Liver (tissue), 9 donors: ENCODE results near the gene RNF145. TPM values are rescaled to one million over a fixed set of nuclear protein-coding genes. Genes with fewer than 3 reads are reported as not detected.

ENCODE experiments used
- DNase-seq: peaks from one replicate; pipeline ENCODE4 v3.0.0-alpha.2; 2017; ENCODE audit warnings: low spot score
- H3K27ac ChIP-seq, 2 donors: one replicate each; pipeline ENCODE4 v1.7.0; 2013; ENCODE audit warnings: inconsistent platforms in 2 of 2, low read length in 2 of 2, control low read depth in 1 of 2, low read depth in 1 of 2, mild to moderate bottlenecking in 1 of 2
- H3K27me3 ChIP-seq, 4 donors: one replicate each; pipeline versions ENCODE4 v1.6.1 to v1.7.0; 2013; ENCODE audit warnings: low read length in 3 of 4, inconsistent platforms in 1 of 4, mild to moderate bottlenecking in 1 of 4, moderate library complexity in 1 of 4; ENCODE audit not compliant: control insufficient read depth in 4 of 4, insufficient read depth in 4 of 4
- H3K36me3 ChIP-seq, 4 donors: one replicate each; pipeline versions ENCODE4 v1.6.1 to v1.7.0; 2013; ENCODE audit warnings: low read length in 3 of 4, mild to moderate bottlenecking in 3 of 4, low read depth in 1 of 4, moderate library complexity in 1 of 4; ENCODE audit not compliant: control insufficient read depth in 4 of 4, insufficient read depth in 3 of 4
- H3K4me1 ChIP-seq, 4 donors: one replicate each; pipeline versions ENCODE4 v1.6.1 to v1.7.0; 2013; ENCODE audit warnings: low read length in 3 of 4, mild to moderate bottlenecking in 3 of 4, moderate library complexity in 1 of 4; ENCODE audit not compliant: control insufficient read depth in 4 of 4, insufficient read depth in 4 of 4
- H3K4me3 ChIP-seq, 3 donors: one replicate each; pipeline versions ENCODE4 v1.6.1 to v1.7.0; 2013; ENCODE audit warnings: low read length in 3 of 3, control low read depth in 1 of 3, low read depth in 1 of 3, mild to moderate bottlenecking in 1 of 3
- H3K9ac ChIP-seq, 2 donors: one replicate each; pipeline ENCODE4 v1.7.0; 2013; ENCODE audit warnings: low read length in 2 of 2, mild to moderate bottlenecking in 2 of 2, moderate library complexity in 2 of 2, control low read depth in 1 of 2, low read depth in 1 of 2
- H3K9me3 ChIP-seq, 4 donors: one replicate each; pipeline versions ENCODE4 v1.6.1 to v1.7.0; 2013; ENCODE audit warnings: low read length in 3 of 4; ENCODE audit not compliant: control insufficient read depth in 4 of 4
- EGR1 ChIP-seq, 2 donors: IDR thresholded peaks; 2 replicates each; pipeline ENCODE4 v1.6.1; 2016 to 2018; ENCODE audit warnings: antibody characterized with exemption in 2 of 2, low read depth in 2 of 2
- FOXA1 ChIP-seq: IDR thresholded peaks from 2 replicates; pipeline ENCODE4 v1.6.1; 2016; ENCODE audit warnings: antibody characterized with exemption
- FOXA2 ChIP-seq: IDR thresholded peaks from 2 replicates; pipeline ENCODE4 v1.6.1; 2016; ENCODE audit warnings: antibody characterized with exemption
- GABPA ChIP-seq, 2 donors: IDR thresholded peaks in 1 of 2; conservative IDR thresholded peaks in 1 of 2; 2 replicates each; pipeline ENCODE4 v1.6.1; 2016; ENCODE audit warnings: antibody characterized with exemption in 2 of 2, mild to moderate bottlenecking in 1 of 2, moderate library complexity in 1 of 2
- HNF4A ChIP-seq, 2 donors: conservative IDR thresholded peaks; 2 replicates each; pipeline ENCODE4 v1.6.1; 2016; ENCODE audit warnings: antibody characterized with exemption in 2 of 2, mild to moderate bottlenecking in 2 of 2
- HNF4G ChIP-seq: IDR thresholded peaks from 2 replicates; pipeline ENCODE4 v1.6.1; 2016; ENCODE audit warnings: antibody characterized with exemption
- JUND ChIP-seq, 2 donors: IDR thresholded peaks; 2 replicates each; pipeline ENCODE4 v1.6.1; 2016; ENCODE audit warnings: antibody characterized with exemption in 2 of 2
- MAX ChIP-seq: IDR thresholded peaks from 2 replicates; pipeline ENCODE4 v1.6.1; 2016; ENCODE audit warnings: antibody characterized with exemption
- NR2F2 ChIP-seq: IDR thresholded peaks from 2 replicates; pipeline ENCODE4 v1.6.1; 2016; ENCODE audit warnings: antibody characterized with exemption
- RAD21 ChIP-seq, 2 donors: IDR thresholded peaks; 2 replicates each; pipeline ENCODE4 v1.6.1; 2016; ENCODE audit warnings: antibody characterized with exemption in 2 of 2, mild to moderate bottlenecking in 2 of 2
- REST ChIP-seq: IDR thresholded peaks from 2 replicates; pipeline ENCODE4 v1.6.1; 2016; ENCODE audit warnings: antibody characterized with exemption, mild to moderate bottlenecking
- RXRA ChIP-seq, 2 donors: IDR thresholded peaks; 2 replicates each; pipeline ENCODE4 v1.6.1; 2017 to 2018; ENCODE audit warnings: antibody characterized with exemption in 2 of 2, mild to moderate bottlenecking in 1 of 2
- SP1 ChIP-seq: IDR thresholded peaks from 2 replicates; pipeline ENCODE4 v1.6.1; 2018; ENCODE audit warnings: antibody characterized with exemption, mild to moderate bottlenecking
- TAF1 ChIP-seq: conservative IDR thresholded peaks from 2 replicates; pipeline ENCODE4 v1.6.1; 2016; ENCODE audit warnings: antibody characterized with exemption, mild to moderate bottlenecking
- YY1 ChIP-seq: IDR thresholded peaks from 2 replicates; pipeline ENCODE4 v1.6.1; 2016; ENCODE audit warnings: antibody characterized with exemption, mild to moderate bottlenecking
- WGBS: extraction: QIAGEN DNeasy Blood & Tissue Kit; methylation state at CpG from one replicate; pipeline ENCODE4 v1.1.7; 2013; 5-methylcytosine and 5-hydroxymethylcytosine counted together
- polyA plus RNA-seq, 2 donors: library from polyadenylated mRNA; stranded (reverse) in 1 of 2; unstranded in 1 of 2; fragments of 200-250 nt in 1 of 2; fragments of >200 nt in 1 of 2; fragmentation: Nextera tagmentation in 1 of 2; extraction: Ambion mirVana in 1 of 2; gene quantifications; one replicate each; pipeline versions ENCODE4 v1.2.1 to v1.2.3, GENCODE V29; 2013 to 2015
- total RNA-seq, 2 donors: library from RNA; depleted of rRNA; stranded (reverse); fragments of >200 nt; gene quantifications; one replicate each; pipeline ENCODE4 v1.2.3, GENCODE V29; 2014
- TF ChIP-seq, protein P1 (sequence below): IDR thresholded peaks from 2 replicates; pipeline ENCODE4 v1.6.1; 2016; ENCODE audit warnings: antibody characterized with exemption
- TF ChIP-seq, protein P2 (sequence below): IDR thresholded peaks from 2 replicates; pipeline ENCODE4 v1.6.1; 2016; ENCODE audit warnings: antibody characterized with exemption
- TF ChIP-seq, protein P3 (sequence below): fragments of 150-350 bp; IDR thresholded peaks from 2 replicates; pipeline ENCODE4 v1.5.1; 2017; ENCODE audit warnings: improper control_type of control experiment, low read depth, low read length; ENCODE audit not compliant: missing input control
- donor health status: healthy.
- donor health status: healthy.
- donor health status: healthy.
- donor health status: healthy.
- donor health status: healthy.

RNF145 gene
- total and polyA plus RNA-seq, 4 donors: 2.9 to 34.6 (median 11.7) TPM

DNA sequence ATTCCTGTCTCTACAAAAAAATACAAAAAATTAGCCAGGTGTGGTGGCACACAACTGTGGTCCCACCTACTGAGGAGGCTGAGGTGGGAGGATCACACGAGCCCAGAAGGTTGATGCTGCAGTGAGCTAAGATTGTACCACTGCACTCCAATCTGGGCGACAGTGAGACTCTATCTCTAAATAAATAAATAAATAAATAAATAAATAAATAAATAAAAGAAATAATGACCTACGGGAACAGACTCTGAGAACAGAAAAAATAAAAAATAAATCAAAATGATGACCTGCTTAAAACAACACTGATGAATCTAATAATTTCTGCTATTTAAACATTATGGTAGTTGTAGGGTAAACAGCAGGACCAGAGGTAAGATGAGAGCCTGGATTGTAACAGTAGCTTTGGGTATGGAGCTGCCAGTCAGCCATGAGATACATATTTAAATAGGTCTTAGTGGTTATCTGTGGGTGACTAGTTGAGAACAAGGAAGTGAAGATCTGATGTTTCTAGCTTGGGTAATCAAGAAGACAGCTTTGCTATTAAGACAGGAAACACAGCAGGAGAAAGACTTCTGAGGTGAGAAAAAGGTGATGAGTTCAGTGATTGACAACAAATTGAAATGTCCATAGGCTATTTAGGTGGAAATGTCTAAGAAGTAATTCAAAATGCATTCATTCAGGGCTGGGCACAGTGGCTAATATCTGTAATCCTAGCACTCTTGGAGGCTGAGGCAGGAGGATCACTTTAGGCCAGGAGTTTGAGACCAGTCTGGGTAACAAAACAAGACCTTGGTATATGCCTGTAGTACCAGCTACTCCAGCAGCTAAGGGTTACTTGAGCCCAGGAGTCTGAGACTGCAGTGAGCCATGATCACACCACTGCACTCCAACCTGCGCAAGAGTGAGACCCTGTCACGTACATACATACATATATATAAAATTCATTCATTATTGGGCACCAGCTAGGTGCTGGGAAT is 11.0 kb downstream of the RNF145 start:
- Histone ChIP-seq H3K4me3 (no peak overlapping the region), H3K9ac (no peak overlapping the region), H3K27me3 (no peaks in the 10 kb centered on the region), H3K36me3 (peaks cover 0 to 2% (median 0%) of the 10 kb centered on the region in 4 donors), H3K4me1 (peaks cover 0 to 1% (median 0%) of the 10 kb centered on the region in 4 donors), H3K9me3 (no peaks in the 10 kb centered on the region), H3K27ac (no peak overlapping the region)
- no peak for TF ChIP-seq SP1
- no peak for TF ChIP-seq EGR1 (IDR thresholded peaks at IDR 0.05; ENCODE audit: low read depth in 2 of 2)
- TF ChIP-seq GABPA (IDR thresholded peaks at IDR 0.05 in 1 of 2, conservative IDR thresholded peaks at IDR 0.05 in 1 of 2): no peak
- TF ChIP-seq, protein P1, sequence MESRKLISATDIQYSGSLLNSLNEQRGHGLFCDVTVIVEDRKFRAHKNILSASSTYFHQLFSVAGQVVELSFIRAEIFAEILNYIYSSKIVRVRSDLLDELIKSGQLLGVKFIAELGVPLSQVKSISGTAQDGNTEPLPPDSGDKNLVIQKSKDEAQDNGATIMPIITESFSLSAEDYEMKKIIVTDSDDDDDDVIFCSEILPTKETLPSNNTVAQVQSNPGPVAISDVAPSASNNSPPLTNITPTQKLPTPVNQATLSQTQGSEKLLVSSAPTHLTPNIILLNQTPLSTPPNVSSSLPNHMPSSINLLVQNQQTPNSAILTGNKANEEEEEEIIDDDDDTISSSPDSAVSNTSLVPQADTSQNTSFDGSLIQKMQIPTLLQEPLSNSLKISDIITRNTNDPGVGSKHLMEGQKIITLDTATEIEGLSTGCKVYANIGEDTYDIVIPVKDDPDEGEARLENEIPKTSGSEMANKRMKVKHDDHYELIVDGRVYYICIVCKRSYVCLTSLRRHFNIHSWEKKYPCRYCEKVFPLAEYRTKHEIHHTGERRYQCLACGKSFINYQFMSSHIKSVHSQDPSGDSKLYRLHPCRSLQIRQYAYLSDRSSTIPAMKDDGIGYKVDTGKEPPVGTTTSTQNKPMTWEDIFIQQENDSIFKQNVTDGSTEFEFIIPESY: no peak
- no peak for TF ChIP-seq HNF4G
- TF ChIP-seq JUND (IDR thresholded peaks at IDR 0.05): no peak
- no peak for TF ChIP-seq YY1
- TF ChIP-seq MAX: no peak
- TF ChIP-seq, protein P2, sequence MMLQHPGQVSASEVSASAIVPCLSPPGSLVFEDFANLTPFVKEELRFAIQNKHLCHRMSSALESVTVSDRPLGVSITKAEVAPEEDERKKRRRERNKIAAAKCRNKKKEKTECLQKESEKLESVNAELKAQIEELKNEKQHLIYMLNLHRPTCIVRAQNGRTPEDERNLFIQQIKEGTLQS: no peak
- no peak for TF ChIP-seq RAD21 (IDR thresholded peaks at IDR 0.05)
- no peak for TF ChIP-seq FOXA2
- no peak for TF ChIP-seq FOXA1
- no peak for TF ChIP-seq NR2F2
- TF ChIP-seq TAF1: no peak
- TF ChIP-seq REST: no peak
- no peak for TF ChIP-seq RXRA (IDR thresholded peaks at IDR 0.05)
- TF ChIP-seq, protein P3, sequence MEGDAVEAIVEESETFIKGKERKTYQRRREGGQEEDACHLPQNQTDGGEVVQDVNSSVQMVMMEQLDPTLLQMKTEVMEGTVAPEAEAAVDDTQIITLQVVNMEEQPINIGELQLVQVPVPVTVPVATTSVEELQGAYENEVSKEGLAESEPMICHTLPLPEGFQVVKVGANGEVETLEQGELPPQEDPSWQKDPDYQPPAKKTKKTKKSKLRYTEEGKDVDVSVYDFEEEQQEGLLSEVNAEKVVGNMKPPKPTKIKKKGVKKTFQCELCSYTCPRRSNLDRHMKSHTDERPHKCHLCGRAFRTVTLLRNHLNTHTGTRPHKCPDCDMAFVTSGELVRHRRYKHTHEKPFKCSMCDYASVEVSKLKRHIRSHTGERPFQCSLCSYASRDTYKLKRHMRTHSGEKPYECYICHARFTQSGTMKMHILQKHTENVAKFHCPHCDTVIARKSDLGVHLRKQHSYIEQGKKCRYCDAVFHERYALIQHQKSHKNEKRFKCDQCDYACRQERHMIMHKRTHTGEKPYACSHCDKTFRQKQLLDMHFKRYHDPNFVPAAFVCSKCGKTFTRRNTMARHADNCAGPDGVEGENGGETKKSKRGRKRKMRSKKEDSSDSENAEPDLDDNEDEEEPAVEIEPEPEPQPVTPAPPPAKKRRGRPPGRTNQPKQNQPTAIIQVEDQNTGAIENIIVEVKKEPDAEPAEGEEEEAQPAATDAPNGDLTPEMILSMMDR: no peak
- TF ChIP-seq HNF4A (conservative IDR thresholded peaks at IDR 0.05): no peak
- 98% methylated on average over 5 of the region's 5 CpGs for WGBS
- no peak for DNase-seq
